LNCAP (cell line): Measurements from ENCODE around the gene SRPK3.

ENCODE experiments used
- CTCF ChIP-seq: fragments of 450-650 bp; IDR thresholded peaks from 2 replicates; pipeline ENCODE4 v1.5.1; 2017; ENCODE audit warnings: mild to moderate bottlenecking

Gene SRPK3

GRCh38 chrX:153780678-153781427, at the start of gene SRPK3:
Gene SRPK3 (plus strand): TSS chrX:153781041. CDS start chrX:153781087, 46 bp downstream.
- no peak for TF ChIP-seq CTCF

DNA sequence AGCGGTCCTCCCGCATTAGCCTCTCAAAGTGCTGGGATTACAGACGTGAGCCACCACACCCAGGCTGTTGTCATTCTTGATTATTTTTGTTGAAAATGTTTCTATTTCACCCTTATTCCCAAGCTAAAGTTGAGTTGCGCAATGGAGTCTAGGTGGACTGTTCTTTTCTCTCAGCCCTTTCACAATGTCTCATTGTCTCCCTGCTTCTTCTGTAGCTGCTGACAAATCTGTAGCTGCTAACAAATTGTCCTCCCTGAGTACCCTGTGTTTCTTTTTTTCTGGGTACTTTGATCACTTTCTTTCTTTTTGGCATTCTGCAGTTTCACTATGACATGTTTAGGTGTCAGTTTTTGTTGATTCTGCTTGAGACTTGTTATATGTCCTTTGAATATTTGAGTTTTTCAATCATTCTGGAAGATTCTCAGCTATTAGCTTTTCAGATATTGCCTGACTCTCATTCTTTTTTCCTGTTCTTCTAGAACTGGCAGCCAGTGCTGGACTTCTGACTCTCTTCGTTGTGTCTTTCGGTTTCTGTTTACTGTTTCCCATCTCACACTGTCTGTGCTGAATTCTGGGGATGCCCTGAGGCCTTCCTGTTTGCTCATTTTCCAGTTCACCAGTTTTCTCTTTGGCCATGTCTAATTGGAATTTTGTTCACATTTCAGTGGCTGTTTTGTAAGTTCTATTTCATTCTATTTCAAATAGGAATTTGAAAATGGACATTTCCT, 49.6 kb upstream of the SRPK3 start:
- no peak for TF ChIP-seq CTCF

DNA sequence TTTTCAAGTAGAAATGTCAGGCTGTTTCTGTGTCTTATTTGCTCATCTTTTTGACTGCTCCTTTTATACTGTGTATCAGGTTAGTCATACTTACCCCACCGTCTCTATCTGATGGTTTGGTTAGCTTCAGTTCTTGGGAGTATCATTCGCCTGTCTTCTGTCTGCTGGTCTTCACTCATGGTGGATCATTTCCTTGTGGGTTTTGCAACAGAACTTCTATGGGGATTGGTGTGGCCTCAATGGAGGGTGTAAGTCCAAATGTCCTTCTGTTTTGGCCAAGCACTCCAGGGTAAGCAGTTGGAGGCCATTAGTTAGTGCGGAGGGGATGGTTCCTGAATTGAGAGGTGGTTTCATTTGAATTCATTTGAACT, 49.0 kb upstream of the SRPK3 start:
- no peak for TF ChIP-seq CTCF

DNA sequence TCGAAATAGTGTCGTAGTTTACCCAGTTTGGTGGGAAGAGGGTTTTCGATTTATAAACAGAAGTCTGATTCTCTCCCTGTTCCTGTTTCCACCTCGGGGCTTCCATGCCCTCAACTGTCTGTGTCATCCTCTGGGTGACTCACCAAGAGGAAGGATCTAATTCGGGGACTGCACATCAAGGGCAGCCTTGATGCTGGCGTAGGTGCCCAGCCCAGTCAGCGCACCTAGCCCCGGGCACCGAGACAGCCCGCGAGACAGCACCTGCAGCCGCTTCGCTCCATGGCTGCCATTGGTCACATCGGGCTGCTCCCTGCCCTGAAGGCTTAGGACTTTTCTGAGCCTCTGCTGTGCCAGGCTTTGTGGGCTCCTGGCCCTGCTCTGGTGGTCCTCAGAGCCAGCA, 48.4 kb upstream of the SRPK3 start:
- no peak for TF ChIP-seq CTCF

- TF ChIP-seq CTCF, result no peak
Observed at GRCh38 chrX:153733651-153734240, 47.1 kb upstream of the SRPK3 start.

DNA sequence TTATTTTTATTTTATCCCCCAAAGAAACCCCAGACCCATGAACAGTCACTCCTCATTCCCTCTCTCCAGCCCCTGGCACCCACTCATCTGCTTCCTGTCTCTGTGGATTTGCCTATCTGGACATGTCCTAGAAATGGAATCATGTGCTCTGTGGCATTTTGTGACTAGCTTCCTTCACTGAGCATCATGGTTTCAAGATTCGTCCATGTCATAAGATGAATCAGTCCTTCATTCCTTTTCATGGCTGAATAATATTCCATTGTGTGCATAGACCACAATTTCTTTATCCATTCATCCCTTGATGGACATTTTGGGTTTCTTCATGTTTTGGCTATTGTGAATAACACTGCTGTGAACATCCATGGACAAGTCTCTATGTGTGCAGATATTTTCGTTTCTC, 46.0 kb upstream of the SRPK3 start:
- TF ChIP-seq CTCF, result no peak

GRCh38 chrX:153735274-153735673, 45.6 kb upstream of the SRPK3 start:
- TF ChIP-seq CTCF, result no peak
